CD4-positive, alpha-beta T cell treated with Interferon alpha-2 for 1 hour (primary cell): ENCODE data around the gene MICAL2.

Source experiments
- DNase-seq, 2 donors: peaks; one replicate each; pipeline ENCODE4 v3.0.0-alpha.2; 2020 to 2022

The MICAL2 gene

GRCh38 chr11:12258451-12258850, 148.1 kb downstream of the MICAL2 start:
- no peak for DNase-seq

GRCh38 chr11:12259956-12260355, 149.6 kb downstream of the MICAL2 start:
- no peak for DNase-seq

- DNase-seq = no peak
These were observed 150.5 kb downstream of the MICAL2 start for GRCh38 chr11:12260731-12261521.

GRCh38 chr11:12261551-12261950, 151.2 kb downstream of the MICAL2 start:
- no peak for DNase-seq

- no peak for DNase-seq
These were observed 152.8 kb downstream of the MICAL2 start for GRCh38 chr11:12263141-12263693.

- no peak for DNase-seq
These were observed 154.0 kb downstream of the MICAL2 start for GRCh38 chr11:12264361-12264760.

GRCh38 chr11:12266132-12266531, 155.7 kb downstream of the MICAL2 start:
- no peak for DNase-seq

- DNase-seq = no peak
These were observed 156.6 kb downstream of the MICAL2 start for GRCh38 chr11:12266943-12267342.

GRCh38 chr11:12267921-12268320, 157.5 kb downstream of the MICAL2 start:
- no peak for DNase-seq

- DNase-seq = no peak
These were observed 158.7 kb downstream of the MICAL2 start for GRCh38 chr11:12269104-12269441.

GRCh38 chr11:12269446-12270214, 159.2 kb downstream of the MICAL2 start:
- no peak for DNase-seq

- DNase-seq = no peak
These were observed 159.9 kb downstream of the MICAL2 start for GRCh38 chr11:12270215-12270797.

GRCh38 chr11:12270817-12271216, 160.4 kb downstream of the MICAL2 start:
- no peak for DNase-seq

- DNase-seq = no peak
These were observed 160.9 kb downstream of the MICAL2 start for GRCh38 chr11:12271241-12271640.

- no peak for DNase-seq
These were observed 161.5 kb downstream of the MICAL2 start for GRCh38 chr11:12271826-12272366.

GRCh38 chr11:12272821-12273617, 162.6 kb downstream of the MICAL2 start:
- DNase-seq = no peak

- DNase-seq = no peak
These were observed 163.2 kb downstream of the MICAL2 start for GRCh38 chr11:12273618-12273995.

- no peak for DNase-seq
These were observed 163.7 kb downstream of the MICAL2 start for GRCh38 chr11:12274056-12274455.

GRCh38 chr11:12274558-12275197, 164.3 kb downstream of the MICAL2 start:
- no peak for DNase-seq

GRCh38 chr11:12275818-12276217, 165.4 kb downstream of the MICAL2 start:
- no peak for DNase-seq

GRCh38 chr11:12276356-12276755, 166.0 kb downstream of the MICAL2 start:
- DNase-seq = no peak
